HFF-Myc (cell line): ENCODE data around the gene USP1.
A peak's percentile ranks its signal among the peaks of the same experiment; 100 is the strongest.

Experiments used
- DNase-seq: peaks from one replicate; pipeline ENCODE4 v3.0.0-alpha.2; 2011; ENCODE audit warnings: low read depth; ENCODE audit errors: extremely low read depth
- H3K4me3 ChIP-seq: replicated peaks from 2 replicates; pipeline ENCODE4 v1.5.1; 2011; ENCODE audit warnings: low read depth, mild to moderate bottlenecking, control low read depth, low read length
- CTCF ChIP-seq: IDR thresholded peaks from 2 replicates; pipeline ENCODE4 v1.5.1; 2012; ENCODE audit warnings: mild to moderate bottlenecking, low read depth, low read length, control low read depth; ENCODE audit errors: missing control alignments

USP1 gene

GRCh38 chr1:62407398-62408009 is 29.3 kb upstream of the USP1 start:
- peak; percentile 62 for TF ChIP-seq CTCF
- H3K4me3 ChIP-seq = no peak overlapping the region
- peak; percentile 57 for DNase-seq

- no peak overlapping the region for H3K4me3 ChIP-seq
- no peak for TF ChIP-seq CTCF
- DNase-seq = no peak
Measured at GRCh38 chr1:62415687-62416086, 21.2 kb upstream of the USP1 start.

- DNase-seq = no peak
- no peak overlapping the region for H3K4me3 ChIP-seq
- TF ChIP-seq CTCF = no peak
Measured at GRCh38 chr1:62417351-62417999, 19.4 kb upstream of the USP1 start.

GRCh38 chr1:62420214-62420613 is 16.6 kb upstream of the USP1 start:
- no peak for TF ChIP-seq CTCF
- DNase-seq = no peak
- no peak overlapping the region for H3K4me3 ChIP-seq

DNA sequence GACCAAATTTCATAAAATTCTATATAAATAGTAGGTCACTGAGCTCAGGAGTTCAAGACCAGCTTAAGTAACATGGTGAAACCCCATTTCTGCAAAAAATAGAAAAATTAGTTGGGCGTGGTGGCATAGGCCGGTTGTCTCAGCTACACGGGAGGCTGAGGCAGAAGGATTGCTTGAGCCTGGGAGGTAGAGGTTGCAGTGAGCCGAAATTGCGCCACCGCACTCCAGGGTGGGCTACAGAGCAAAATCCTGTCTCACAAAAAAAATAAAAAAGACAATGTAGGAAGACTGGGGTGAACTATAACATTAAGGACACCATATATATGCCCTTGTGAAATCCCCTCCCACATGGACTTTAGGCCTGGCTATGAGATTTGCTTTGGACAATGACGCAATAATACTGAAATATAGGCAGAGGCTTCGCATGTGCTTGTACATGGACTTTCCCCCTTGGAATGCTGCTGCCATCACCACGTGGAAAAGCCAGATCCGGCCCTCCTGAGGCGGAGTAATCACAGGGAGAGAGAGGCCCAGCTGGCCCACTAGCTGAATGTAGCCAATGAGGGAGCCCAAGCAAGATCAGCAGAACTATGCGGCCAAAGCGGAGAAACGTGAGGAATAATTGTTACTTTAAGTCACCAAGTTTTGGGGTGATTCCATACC is 13.1 kb upstream of the USP1 start:
- no peak for TF ChIP-seq CTCF
- no peak overlapping the region for H3K4me3 ChIP-seq
- no peak for DNase-seq

GRCh38 chr1:62424411-62424810 is 12.4 kb upstream of the USP1 start:
- H3K4me3 ChIP-seq = no peak overlapping the region
- peak; percentile 12 for DNase-seq

More at GRCh38 chr1:62424411-62424810, 12.4 kb upstream of the USP1 start:
- TF ChIP-seq CTCF = no peak
